Measurements from ENCODE around the gene OR6N2. TPM values are rescaled to one million over a fixed set of nuclear protein-coding genes. Genes with fewer than 3 reads are reported as not detected.

The OR6N2 gene
- polyA plus RNA-seq, 3 donors: not detected

DNA sequence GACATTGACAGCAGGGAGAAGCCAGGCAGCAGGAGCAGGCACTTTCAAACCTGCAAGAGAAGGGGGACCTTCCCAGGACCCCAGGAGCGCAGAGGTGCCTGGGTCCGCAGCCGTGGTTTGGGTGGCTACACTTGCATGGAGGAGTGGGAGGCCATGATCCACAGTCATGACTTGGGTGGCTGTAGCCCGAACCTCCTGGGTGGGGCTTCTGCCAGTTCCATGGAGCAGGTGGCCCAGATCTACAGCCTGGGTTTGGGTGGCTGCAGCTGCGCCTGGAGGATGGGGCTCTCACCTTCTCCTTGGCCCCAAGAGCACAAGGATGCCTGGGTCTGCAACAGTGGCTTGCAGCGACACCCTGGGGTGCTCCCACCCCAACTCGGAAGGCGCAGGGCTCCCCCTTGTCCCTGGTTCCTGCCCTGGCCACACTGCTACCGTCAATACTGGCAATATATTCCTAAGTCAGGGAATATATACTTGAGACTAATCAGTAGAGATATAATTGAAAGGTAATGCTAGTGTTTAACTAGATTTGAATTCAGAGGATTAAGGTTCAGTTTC is 28.8 kb downstream of the OR6N2 start:
- no peak overlapping the region for H3K4me3 Mint-ChIP-seq
- H3K9me3 Mint-ChIP-seq: peaks cover 0 to 3% (median 0%) of the 10 kb centered on the region in 7 donors

DNA sequence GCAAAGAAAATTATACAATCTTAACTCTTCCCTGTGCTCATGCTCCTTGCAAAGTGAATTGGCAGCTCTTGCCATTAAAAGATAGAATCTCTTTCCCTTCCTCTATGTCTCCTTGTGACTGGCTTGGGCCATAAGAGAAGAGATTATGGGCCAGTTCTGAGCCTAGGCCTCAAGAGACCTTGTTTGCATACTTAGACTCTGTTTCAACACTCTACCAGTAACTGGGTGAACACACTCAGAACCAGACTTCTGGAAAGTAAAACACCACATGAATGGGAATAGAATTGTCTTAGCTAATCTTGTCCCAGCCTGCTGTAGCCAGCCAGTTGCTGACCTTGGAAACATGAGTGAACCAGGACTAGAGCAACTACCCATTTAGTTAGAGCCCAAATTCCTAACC is 45.2 kb downstream of the OR6N2 start:
- H3K27ac ChIP-seq (ENCODE audit: low read depth in 1 of 2, low read length in 2 of 2): no peak overlapping the region
- no peak overlapping the region for H2AFZ ChIP-seq (ENCODE audit: insufficient read depth, low read depth, low read length, poor library complexity, severe bottlenecking)
- H4K20me1 ChIP-seq (ENCODE audit: insufficient read depth, low read length): no peaks in the 10 kb centered on the region
- Mint-ChIP-seq H3K4me3 (no peak overlapping the region), H3K36me3 (no peaks in the 10 kb centered on the region), H3K27ac (no peak overlapping the region), H3K27me3 (ENCODE audit: low read depth in 3 of 3) (peaks cover 0 to 1% (median 0%) of the 10 kb centered on the region in 3 donors), H3K9me3 (peaks cover 0 to 2% (median 0%) of the 10 kb centered on the region in 7 donors), H3K4me1 (no peaks in the 10 kb centered on the region)
- no peaks in the 10 kb centered on the region for H3K9me3 ChIP-seq (replicated peaks in 1 of 2; ENCODE audit: control insufficient read depth in 1 of 2, insufficient read depth in 1 of 2, low read length in 2 of 2)
- H3K4me2 ChIP-seq (replicated peaks; ENCODE audit: extremely low read depth, low read length, poor library complexity, severe bottlenecking): no peak overlapping the region
- no peaks in the 10 kb centered on the region for H3K27me3 ChIP-seq (ENCODE audit: control insufficient read depth in 2 of 2, insufficient read depth in 2 of 2, low read length in 2 of 2)
- no peak overlapping the region for H3K9ac ChIP-seq (ENCODE audit: insufficient read depth, low read length, poor library complexity, severe bottlenecking)
- H3K79me2 ChIP-seq (ENCODE audit: insufficient read depth, low read length): no peaks in the 10 kb centered on the region
- intact Hi-C loops (cut with micrococcal nuclease): no loop called here
- H3K36me3 ChIP-seq (replicated peaks in 1 of 2; ENCODE audit: control insufficient read depth in 1 of 2, insufficient read depth in 2 of 2, low read length in 2 of 2): no peaks in the 10 kb centered on the region
- TF ChIP-seq, protein P1, sequence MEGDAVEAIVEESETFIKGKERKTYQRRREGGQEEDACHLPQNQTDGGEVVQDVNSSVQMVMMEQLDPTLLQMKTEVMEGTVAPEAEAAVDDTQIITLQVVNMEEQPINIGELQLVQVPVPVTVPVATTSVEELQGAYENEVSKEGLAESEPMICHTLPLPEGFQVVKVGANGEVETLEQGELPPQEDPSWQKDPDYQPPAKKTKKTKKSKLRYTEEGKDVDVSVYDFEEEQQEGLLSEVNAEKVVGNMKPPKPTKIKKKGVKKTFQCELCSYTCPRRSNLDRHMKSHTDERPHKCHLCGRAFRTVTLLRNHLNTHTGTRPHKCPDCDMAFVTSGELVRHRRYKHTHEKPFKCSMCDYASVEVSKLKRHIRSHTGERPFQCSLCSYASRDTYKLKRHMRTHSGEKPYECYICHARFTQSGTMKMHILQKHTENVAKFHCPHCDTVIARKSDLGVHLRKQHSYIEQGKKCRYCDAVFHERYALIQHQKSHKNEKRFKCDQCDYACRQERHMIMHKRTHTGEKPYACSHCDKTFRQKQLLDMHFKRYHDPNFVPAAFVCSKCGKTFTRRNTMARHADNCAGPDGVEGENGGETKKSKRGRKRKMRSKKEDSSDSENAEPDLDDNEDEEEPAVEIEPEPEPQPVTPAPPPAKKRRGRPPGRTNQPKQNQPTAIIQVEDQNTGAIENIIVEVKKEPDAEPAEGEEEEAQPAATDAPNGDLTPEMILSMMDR (IDR thresholded peaks at IDR 0.05): no peak
- no peak overlapping the region for H3K4me3 ChIP-seq (replicated peaks in 1 of 3; ENCODE audit: low read depth in 2 of 3, low read length in 3 of 3)
- no peak for DNase-seq
- no peaks in the 10 kb centered on the region for H3K4me1 ChIP-seq (ENCODE audit: control insufficient read depth in 1 of 2, insufficient read depth in 2 of 2, low read length in 2 of 2)

More for the DNA sequence above, 28.8 kb downstream of the OR6N2 start:
- peaks cover 0 to 3% (median 2%) of the 10 kb centered on the region in 3 donors for H3K27me3 Mint-ChIP-seq (ENCODE audit: low read depth in 3 of 3)
- 89% methylated on average over 6 of the region's 9 CpGs for WGBS (ENCODE audit: insufficient coverage)
- Histone ChIP-seq H3K27ac (ENCODE audit: low read depth in 1 of 2, low read length in 2 of 2) (no peak overlapping the region), H2AFZ (ENCODE audit: insufficient read depth, low read depth, low read length, poor library complexity, severe bottlenecking) (no peak overlapping the region), H3K4me1 (ENCODE audit: control insufficient read depth in 1 of 2, insufficient read depth in 2 of 2, low read length in 2 of 2) (no peaks in the 10 kb centered on the region), H3K27me3 (ENCODE audit: control insufficient read depth in 2 of 2, insufficient read depth in 2 of 2, low read length in 2 of 2) (no peaks in the 10 kb centered on the region), H3K9me3 (replicated peaks in 1 of 2; ENCODE audit: control insufficient read depth in 1 of 2, insufficient read depth in 1 of 2, low read length in 2 of 2) (no peaks in the 10 kb centered on the region), H3K4me2 (replicated peaks; ENCODE audit: extremely low read depth, low read length, poor library complexity, severe bottlenecking) (no peak overlapping the region), H3K36me3 (replicated peaks in 1 of 2; ENCODE audit: control insufficient read depth in 1 of 2, insufficient read depth in 2 of 2, low read length in 2 of 2) (no peaks in the 10 kb centered on the region), H3K79me2 (ENCODE audit: insufficient read depth, low read length) (no peaks in the 10 kb centered on the region), H3K9ac (ENCODE audit: insufficient read depth, low read length, poor library complexity, severe bottlenecking) (no peak overlapping the region), H3K4me3 (replicated peaks in 1 of 3; ENCODE audit: low read depth in 2 of 3, low read length in 3 of 3) (no peak overlapping the region), H4K20me1 (ENCODE audit: insufficient read depth, low read length) (no peaks in the 10 kb centered on the region)
- TF ChIP-seq, protein P1 (IDR thresholded peaks at IDR 0.05): no peak
- no peak overlapping the region for H3K27ac Mint-ChIP-seq
- intact Hi-C loops (cut with micrococcal nuclease): no loop called here
- no peaks in the 10 kb centered on the region for H3K36me3 Mint-ChIP-seq
- DNase-seq: no peak
- H3K4me1 Mint-ChIP-seq: peaks cover 12% of the 10 kb centered on the region
